Hepatocyte (in vitro differentiated cells): ENCODE data around the gene CROT. TPM values are rescaled to one million over a fixed set of nuclear protein-coding genes. Genes with fewer than 3 reads are reported as not detected.

Experiments used
- DNase-seq: peaks from one replicate; pipeline ENCODE4 v3.0.0-alpha.2; 2016; ENCODE audit warnings: low spot score
- H2AFZ ChIP-seq: fragments of 200-600 bp; sonication (generic); 2 replicates; pipeline ENCODE4 v1.6.0; 2016; ENCODE audit warnings: antibody characterized with exemption, mild to moderate bottlenecking
- H3K27ac ChIP-seq: fragments of 200-600 bp; sonication (generic); 2 replicates; pipeline ENCODE4 v1.5.1; 2016; ENCODE audit warnings: mild to moderate bottlenecking
- H3K27me3 ChIP-seq: fragments of 200-600 bp; sonication (generic); 2 replicates; pipeline ENCODE4 v1.6.1; 2016
- H3K36me3 ChIP-seq: fragments of 200-600 bp; sonication (generic); replicated peaks from 2 replicates; pipeline ENCODE4 v1.5.1; 2016; ENCODE audit warnings: low read depth; ENCODE audit not compliant: insufficient read depth
- H3K4me1 ChIP-seq: fragments of 200-600 bp; sonication (generic); 2 replicates; pipeline ENCODE4 v1.5.1; 2016; ENCODE audit warnings: mild to moderate bottlenecking, moderate library complexity; ENCODE audit not compliant: insufficient read depth
- H3K4me2 ChIP-seq: fragments of 200-600 bp; sonication (generic); 2 replicates; pipeline ENCODE4 v1.6.0; 2016
- H3K4me3 ChIP-seq: fragments of 200-600 bp; sonication (generic); 2 replicates; pipeline ENCODE4 v1.5.1; 2016; ENCODE audit warnings: mild to moderate bottlenecking
- H3K79me2 ChIP-seq: fragments of 200-600 bp; sonication (generic); 2 replicates; pipeline ENCODE4 v1.6.0; 2017; ENCODE audit warnings: mild to moderate bottlenecking
- H3K9me2 ChIP-seq: fragments of 200-600 bp; sonication (generic); replicated peaks from 2 replicates; pipeline ENCODE4 v1.6.0; 2017; ENCODE audit warnings: mild to moderate bottlenecking; ENCODE audit not compliant: insufficient read depth
- H3K9me3 ChIP-seq: fragments of 200-600 bp; sonication (generic); 2 replicates; pipeline ENCODE4 v1.5.1; 2016; ENCODE audit warnings: low read depth, mild to moderate bottlenecking
- H4K20me1 ChIP-seq: fragments of 200-600 bp; sonication (generic); 2 replicates; pipeline ENCODE4 v1.6.0; 2016; ENCODE audit warnings: mild to moderate bottlenecking; ENCODE audit not compliant: insufficient read depth, poor library complexity, severe bottlenecking
- EZH2 ChIP-seq: fragments of 200-600 bp; sonication (generic); IDR thresholded peaks from 2 replicates; pipeline ENCODE4 v1.6.1; 2016; ENCODE audit warnings: antibody characterized with exemption, mild to moderate bottlenecking, borderline replicate concordance
- EZH2phosphoT487 ChIP-seq: fragments of 200-600 bp; sonication (generic); IDR thresholded peaks from one replicate; pipeline ENCODE4 v1.6.1; 2018; ENCODE audit warnings: antibody characterized with exemption, mild to moderate bottlenecking, low read depth, moderate library complexity; ENCODE audit not compliant: unreplicated experiment, severe bottlenecking
- WGBS: methylation state at CpG from one replicate; pipeline ENCODE4 v1.1.6; 2016; ENCODE audit warnings: low lambda C conversion rate; ENCODE audit errors: missing lambda C conversion rate; 5-methylcytosine and 5-hydroxymethylcytosine counted together
- polyA plus RNA-seq: library from polyadenylated mRNA; unstranded; fragments of >200 nt; fragmentation: Nextera tagmentation; extraction: Ambion mirVana; gene quantifications from 2 replicates; pipeline ENCODE4 v1.2.1, GENCODE V29; 2016
- total RNA-seq: library from RNA; depleted of rRNA; stranded (reverse); fragments of >200 nt; gene quantifications from 2 replicates; pipeline ENCODE4 v1.2.3, GENCODE V29; 2014
- TF ChIP-seq, protein P1 (sequence below): fragments of 200-600 bp; sonication (generic); IDR thresholded peaks from 2 replicates; pipeline ENCODE4 v1.5.1; 2016; ENCODE audit warnings: antibody characterized with exemption, mild to moderate bottlenecking; ENCODE audit not compliant: poor library complexity

The CROT gene
- total and polyA plus RNA-seq, 2 experiments from 2014 or later = 25.7 to 57.4 TPM

DNA sequence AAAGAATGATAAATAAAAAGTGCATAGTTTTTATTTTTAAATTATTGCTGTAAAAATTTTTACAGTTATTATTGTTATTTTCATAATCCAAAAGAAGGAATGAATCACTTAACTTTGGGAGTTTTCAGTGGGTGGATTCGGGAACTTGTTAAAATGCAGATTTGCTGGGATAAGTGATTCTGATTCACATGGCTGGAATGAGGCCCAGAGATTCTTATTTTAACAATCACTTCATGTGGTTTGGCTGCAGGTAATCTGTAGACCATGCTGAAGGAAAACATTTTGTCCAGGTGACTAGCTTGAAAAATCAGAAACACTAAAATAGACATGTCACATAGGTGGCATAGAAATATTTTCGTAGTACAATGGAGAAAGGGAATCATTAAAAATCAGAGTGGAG is 13.9 kb downstream of the CROT start:
- Histone ChIP-seq H3K36me3 (no peaks in the 10 kb centered on the region), H3K9me3 (peaks cover 4% of the 10 kb centered on the region), H3K4me2 (no peak overlapping the region), H2AFZ (no peak overlapping the region), H3K27me3 (no peaks in the 10 kb centered on the region), H3K4me1 (no peaks in the 10 kb centered on the region), H4K20me1 (no peaks in the 10 kb centered on the region), H3K79me2 (peaks cover 4% of the 10 kb centered on the region), H3K9me2 (no peaks in the 10 kb centered on the region), H3K4me3 (no peak overlapping the region), H3K27ac (no peak overlapping the region)
- no peak for DNase-seq
- TF ChIP-seq EZH2phosphoT487 (no peak), EZH2 (no peak)
- TF ChIP-seq, protein P1, sequence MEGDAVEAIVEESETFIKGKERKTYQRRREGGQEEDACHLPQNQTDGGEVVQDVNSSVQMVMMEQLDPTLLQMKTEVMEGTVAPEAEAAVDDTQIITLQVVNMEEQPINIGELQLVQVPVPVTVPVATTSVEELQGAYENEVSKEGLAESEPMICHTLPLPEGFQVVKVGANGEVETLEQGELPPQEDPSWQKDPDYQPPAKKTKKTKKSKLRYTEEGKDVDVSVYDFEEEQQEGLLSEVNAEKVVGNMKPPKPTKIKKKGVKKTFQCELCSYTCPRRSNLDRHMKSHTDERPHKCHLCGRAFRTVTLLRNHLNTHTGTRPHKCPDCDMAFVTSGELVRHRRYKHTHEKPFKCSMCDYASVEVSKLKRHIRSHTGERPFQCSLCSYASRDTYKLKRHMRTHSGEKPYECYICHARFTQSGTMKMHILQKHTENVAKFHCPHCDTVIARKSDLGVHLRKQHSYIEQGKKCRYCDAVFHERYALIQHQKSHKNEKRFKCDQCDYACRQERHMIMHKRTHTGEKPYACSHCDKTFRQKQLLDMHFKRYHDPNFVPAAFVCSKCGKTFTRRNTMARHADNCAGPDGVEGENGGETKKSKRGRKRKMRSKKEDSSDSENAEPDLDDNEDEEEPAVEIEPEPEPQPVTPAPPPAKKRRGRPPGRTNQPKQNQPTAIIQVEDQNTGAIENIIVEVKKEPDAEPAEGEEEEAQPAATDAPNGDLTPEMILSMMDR = no peak
- WGBS = 91% methylated on average over 2 of the region's 2 CpGs

DNA sequence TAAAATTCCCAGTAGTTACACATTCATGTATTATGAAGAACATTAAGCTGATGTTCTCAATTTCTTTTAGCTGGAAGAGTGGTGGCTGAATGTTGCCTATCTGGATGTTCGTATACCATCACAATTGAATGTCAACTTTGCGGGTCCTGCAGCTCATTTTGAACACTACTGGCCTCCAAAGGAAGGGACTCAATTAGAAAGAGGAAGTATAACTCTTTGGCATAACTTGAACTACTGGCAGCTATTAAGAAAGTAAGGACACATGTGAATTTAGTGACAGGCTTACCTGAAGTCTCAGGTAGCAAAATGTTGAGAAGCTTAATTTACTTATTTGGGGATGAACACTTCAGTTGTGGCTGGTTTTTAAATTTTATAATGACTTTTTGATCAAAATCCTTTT is 15.9 kb downstream of the CROT start:
- Histone ChIP-seq H3K4me2 (no peak overlapping the region), H3K9me3 (no peaks in the 10 kb centered on the region), H4K20me1 (no peaks in the 10 kb centered on the region), H3K36me3 (no peaks in the 10 kb centered on the region), H3K79me2 (no peaks in the 10 kb centered on the region), H3K4me3 (no peak overlapping the region), H3K4me1 (no peaks in the 10 kb centered on the region), H3K27ac (no peak overlapping the region), H3K27me3 (no peaks in the 10 kb centered on the region), H2AFZ (no peak overlapping the region), H3K9me2 (no peaks in the 10 kb centered on the region)
- DNase-seq = no peak
- 95% methylated on average over 2 of the region's 2 CpGs for WGBS
- TF ChIP-seq EZH2phosphoT487 (no peak), EZH2 (no peak)
- TF ChIP-seq, protein P1 = no peak

DNA sequence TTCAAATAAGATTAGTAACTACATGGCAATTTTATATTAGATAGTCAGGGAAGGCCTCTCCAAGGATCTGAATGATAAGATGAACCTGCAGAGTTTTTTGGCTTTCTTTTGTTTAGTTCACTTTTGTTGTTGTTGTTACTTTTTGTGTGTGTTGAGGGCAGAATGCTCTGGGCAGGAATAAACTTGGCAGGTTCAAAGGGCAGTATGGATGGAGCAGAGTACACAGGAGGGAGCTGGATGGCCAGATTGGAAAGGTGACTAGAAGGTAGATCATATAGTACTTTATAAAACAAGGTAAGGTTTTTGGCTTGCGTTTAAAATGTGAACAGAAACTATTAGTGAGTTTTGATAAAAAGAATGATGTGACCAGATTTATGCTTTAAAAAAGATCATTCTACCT is 17.9 kb downstream of the CROT start:
- H3K36me3 ChIP-seq = no peaks in the 10 kb centered on the region
- H3K9me2 ChIP-seq = no peaks in the 10 kb centered on the region
- no peak overlapping the region for H3K4me3 ChIP-seq
- no peak overlapping the region for H3K4me2 ChIP-seq
- no peaks in the 10 kb centered on the region for H3K79me2 ChIP-seq
- no peak for DNase-seq
- H2AFZ ChIP-seq = no peak overlapping the region
- H3K9me3 ChIP-seq = no peaks in the 10 kb centered on the region
- no peak overlapping the region for H3K27ac ChIP-seq
- no peaks in the 10 kb centered on the region for H4K20me1 ChIP-seq
- H3K27me3 ChIP-seq = no peaks in the 10 kb centered on the region
- no peak for TF ChIP-seq EZH2phosphoT487
- H3K4me1 ChIP-seq = no peaks in the 10 kb centered on the region
- WGBS = 96% methylated on average over 1 of the region's 1 CpG

DNA sequence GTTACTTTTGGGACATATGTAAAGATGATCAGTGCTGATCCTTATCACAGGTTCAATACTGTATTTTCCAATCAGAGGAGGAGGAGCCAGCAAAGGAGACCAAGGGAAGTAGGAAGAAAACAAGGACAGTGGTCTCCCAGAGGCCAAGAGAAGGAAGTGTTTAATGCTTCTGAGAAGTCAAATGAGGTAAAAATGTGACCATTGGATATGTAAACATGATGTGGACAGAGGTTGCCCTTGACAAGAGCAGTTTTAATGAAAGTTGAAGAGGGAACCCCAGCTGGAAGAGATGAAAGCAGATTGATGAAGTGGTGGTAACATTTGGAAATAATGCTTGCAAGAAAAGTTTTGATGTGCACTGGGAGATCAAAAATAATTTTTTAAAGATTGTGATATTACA is 18.8 kb downstream of the CROT start:
- TF ChIP-seq, protein P1 = no peak
- TF ChIP-seq EZH2 (no peak), EZH2phosphoT487 (no peak)

More for the DNA sequence above, 18.8 kb downstream of the CROT start:
- H3K4me3 ChIP-seq = no peak overlapping the region
- no peak for DNase-seq
- no peaks in the 10 kb centered on the region for H3K36me3 ChIP-seq
- H3K4me2 ChIP-seq = no peak overlapping the region
- H3K27me3 ChIP-seq = no peaks in the 10 kb centered on the region
- no peaks in the 10 kb centered on the region for H3K4me1 ChIP-seq
- H3K9me2 ChIP-seq = no peaks in the 10 kb centered on the region
- H4K20me1 ChIP-seq = no peaks in the 10 kb centered on the region
- H3K27ac ChIP-seq = no peak overlapping the region
- no peaks in the 10 kb centered on the region for H3K79me2 ChIP-seq
- H3K9me3 ChIP-seq = no peaks in the 10 kb centered on the region
- no peak overlapping the region for H2AFZ ChIP-seq
